Measurements from ENCODE around the gene RGS6. TPM values are rescaled to one million over a fixed set of nuclear protein-coding genes. Genes with fewer than 3 reads are reported as not detected.

The RGS6 gene
- polyA plus RNA-seq, 4 donors, result 1.1 to 11.3 (median 1.3) TPM

GRCh38 chr14:72292689-72293024 is 360.4 kb downstream of the RGS6 start:
- DNase-seq (ENCODE audit: low read depth in 4 of 4, low spot score in 3 of 4), result no peak

DNA sequence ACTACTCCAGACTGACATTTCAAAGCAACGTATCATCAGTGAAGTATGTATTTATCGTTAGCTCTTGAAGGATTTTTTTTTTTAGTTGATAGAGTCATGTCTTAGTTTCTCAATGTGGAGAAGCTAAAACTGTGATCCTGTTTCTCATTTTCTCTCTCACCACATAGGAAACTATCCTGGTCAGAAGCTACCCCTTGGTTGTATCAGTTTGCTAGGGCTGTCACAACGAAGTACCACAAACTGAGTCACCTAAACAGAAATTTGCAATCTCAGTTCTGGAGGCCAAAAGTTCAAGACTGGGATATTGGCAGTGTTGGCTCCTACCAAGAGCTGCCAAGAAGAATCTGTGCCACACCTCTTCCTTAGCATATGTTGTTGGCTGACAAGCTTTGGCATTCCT is 369.1 kb downstream of the RGS6 start:
- DNase-seq (ENCODE audit: low read depth in 4 of 4, low spot score in 3 of 4), result no peak

- no peak for DNase-seq (ENCODE audit: low read depth in 4 of 4, low spot score in 3 of 4)
Observed at GRCh38 chr14:72303930-72304329, 371.7 kb downstream of the RGS6 start.

GRCh38 chr14:72305561-72305960 is 373.3 kb downstream of the RGS6 start:
- no peak for DNase-seq (ENCODE audit: low read depth in 4 of 4, low spot score in 3 of 4)

DNA sequence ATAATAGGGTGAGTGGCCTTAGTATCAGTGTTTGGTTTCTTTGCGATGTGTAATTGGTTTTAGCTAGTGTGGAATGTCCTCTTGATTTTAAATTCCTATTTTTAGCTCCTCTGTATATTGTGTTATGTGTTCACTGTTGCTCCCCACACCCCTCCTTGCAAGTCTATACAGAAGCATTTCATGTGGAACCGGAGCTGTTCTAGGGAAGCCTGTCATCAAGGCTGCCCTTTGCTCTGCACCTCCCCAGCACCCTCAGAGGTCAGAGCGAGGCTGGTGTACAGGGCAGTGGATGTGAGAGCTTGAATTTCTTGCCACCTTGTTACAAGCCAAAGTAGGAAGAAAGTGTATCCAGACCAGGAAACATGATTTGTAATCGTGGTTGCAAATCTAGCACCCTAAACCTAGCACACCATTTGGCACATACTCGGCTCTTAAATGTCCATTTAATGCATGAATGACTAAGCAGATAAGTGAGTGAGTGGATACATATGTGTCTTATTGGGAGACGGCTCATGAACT is 376.8 kb downstream of the RGS6 start:
- no peak for DNase-seq (ENCODE audit: low read depth in 4 of 4, low spot score in 3 of 4)

DNA sequence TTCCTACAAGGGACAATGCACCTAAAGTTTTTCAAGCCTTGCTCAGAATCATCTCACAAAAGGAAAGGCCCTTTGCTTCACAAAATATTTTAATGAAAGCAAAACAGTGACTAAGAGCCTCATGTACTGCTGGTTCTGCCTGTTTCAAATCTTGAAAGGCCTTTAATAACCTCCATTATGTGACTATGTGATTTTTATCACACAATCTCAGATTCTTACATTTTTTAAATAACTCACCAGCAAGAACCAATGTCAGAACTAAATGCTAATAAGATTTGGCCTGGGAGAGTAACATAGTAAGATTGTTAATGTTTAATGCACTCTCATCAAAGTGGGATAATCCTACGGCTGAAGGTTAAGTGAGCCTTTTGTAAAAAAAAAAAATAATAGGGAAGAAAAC is 378.9 kb downstream of the RGS6 start:
- no peak for DNase-seq (ENCODE audit: low read depth in 4 of 4, low spot score in 3 of 4)

GRCh38 chr14:72311516-72311915 is 379.3 kb downstream of the RGS6 start:
- DNase-seq (ENCODE audit: low read depth in 4 of 4, low spot score in 3 of 4), result no peak

DNA sequence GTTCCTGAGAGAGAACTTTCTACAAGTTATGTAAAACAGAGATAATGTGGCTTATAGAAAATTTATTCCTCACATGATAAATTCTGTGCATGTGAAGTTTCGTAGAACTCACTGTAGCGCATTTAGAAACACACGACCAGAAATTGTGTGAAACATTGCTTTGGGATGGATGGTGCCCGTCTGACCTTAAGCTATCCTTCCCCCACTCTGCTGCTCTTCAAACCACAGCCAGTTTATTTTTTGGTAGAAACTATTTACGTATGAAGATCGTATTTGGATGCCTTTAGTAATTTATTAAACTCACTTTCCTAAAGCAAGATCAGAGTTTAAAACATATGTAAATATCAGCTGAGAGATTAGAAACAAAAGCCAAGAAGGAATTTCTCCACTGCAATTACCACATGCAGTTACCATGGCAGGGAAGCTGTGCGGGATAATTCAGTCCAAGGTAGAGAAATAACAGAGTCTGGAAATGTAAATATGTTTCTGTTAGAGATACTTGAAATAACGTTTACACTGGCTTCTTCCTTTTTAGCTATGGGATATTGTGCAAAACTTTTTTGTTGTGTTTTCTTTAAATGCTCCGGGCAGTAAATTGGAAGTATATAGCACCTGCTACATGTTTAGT is 382.7 kb downstream of the RGS6 start:
- DNase-seq (ENCODE audit: low read depth in 4 of 4, low spot score in 3 of 4), result no peak

DNA sequence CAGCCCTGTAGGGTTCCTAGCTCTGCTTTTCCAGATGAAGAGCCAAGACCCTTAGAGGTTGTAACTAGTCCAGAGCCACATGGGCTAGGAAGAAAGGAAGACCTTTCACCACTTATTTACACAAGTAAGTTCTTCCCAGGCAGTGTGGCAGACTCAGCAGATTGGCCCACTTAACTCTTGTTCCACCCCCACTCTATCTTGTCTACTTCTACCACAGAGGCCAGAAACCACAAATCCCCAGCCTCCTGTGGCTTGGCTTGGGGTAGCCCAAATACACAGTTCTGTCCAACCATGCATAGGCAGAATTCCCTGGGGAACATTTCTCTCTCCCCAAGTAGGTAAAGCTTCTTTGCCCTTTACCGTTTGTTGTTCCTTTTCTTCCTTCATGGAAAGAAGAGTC is 383.5 kb downstream of the RGS6 start:
- no peak for DNase-seq (ENCODE audit: low read depth in 4 of 4, low spot score in 3 of 4)

GRCh38 chr14:72318648-72319047 is 386.4 kb downstream of the RGS6 start:
- DNase-seq (ENCODE audit: low read depth in 4 of 4, low spot score in 3 of 4), result no peak

GRCh38 chr14:72332046-72332445 is 399.8 kb downstream of the RGS6 start:
- DNase-seq (ENCODE audit: low read depth in 4 of 4, low spot score in 3 of 4), result no peak

GRCh38 chr14:72332871-72333270 is 400.6 kb downstream of the RGS6 start:
- no peak for DNase-seq (ENCODE audit: low read depth in 4 of 4, low spot score in 3 of 4)

DNA sequence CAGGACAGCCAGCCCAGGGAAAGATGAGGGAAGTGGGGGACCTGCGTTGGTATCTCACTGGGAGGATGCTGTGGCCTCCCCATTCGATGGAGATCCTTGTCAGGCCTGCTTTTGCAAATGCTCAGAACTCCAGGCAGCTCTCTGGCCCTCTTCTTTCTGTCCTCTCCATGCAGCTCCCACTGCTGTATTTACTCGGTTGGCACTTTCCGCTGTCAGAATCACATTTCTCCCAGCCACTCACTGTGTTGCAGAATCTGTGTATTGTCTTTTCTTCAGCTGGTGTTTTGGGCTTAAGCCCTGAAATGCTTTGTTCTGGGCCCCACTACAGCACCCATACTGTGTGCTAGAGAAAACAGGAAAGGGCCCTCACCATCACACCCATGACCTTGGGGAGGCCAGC is 401.1 kb downstream of the RGS6 start:
- DNase-seq (ENCODE audit: low read depth in 4 of 4, low spot score in 3 of 4), result no peak

GRCh38 chr14:72336311-72336980 is 404.2 kb downstream of the RGS6 start:
- no peak for DNase-seq (ENCODE audit: low read depth in 4 of 4, low spot score in 3 of 4)

GRCh38 chr14:72341237-72341636 is 409.0 kb downstream of the RGS6 start:
- DNase-seq (ENCODE audit: low read depth in 4 of 4, low spot score in 3 of 4), result no peak

- DNase-seq (ENCODE audit: low read depth in 4 of 4, low spot score in 3 of 4), result no peak
Observed at GRCh38 chr14:72341686-72342085, 409.5 kb downstream of the RGS6 start.

DNA sequence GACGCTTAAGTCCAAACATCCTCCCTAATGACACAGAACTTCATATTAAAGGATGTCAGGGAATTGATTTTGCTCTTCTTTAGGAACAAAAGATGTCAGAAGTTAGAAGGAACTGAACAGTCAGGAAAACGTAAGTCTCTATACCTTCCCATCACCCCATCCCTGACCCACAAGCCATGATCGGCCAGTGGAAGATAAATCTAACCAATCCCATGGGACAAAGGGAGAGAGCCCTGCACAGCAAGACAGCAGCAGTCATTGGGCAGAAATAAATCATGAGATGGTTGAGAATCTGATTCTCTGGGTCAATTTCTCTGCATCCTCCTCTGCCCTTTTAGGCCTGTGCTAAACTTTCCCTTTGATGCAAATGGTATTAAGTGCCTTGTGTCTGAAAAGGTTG is 414.9 kb downstream of the RGS6 start:
- DNase-seq (ENCODE audit: low read depth in 4 of 4, low spot score in 3 of 4), result no peak

DNA sequence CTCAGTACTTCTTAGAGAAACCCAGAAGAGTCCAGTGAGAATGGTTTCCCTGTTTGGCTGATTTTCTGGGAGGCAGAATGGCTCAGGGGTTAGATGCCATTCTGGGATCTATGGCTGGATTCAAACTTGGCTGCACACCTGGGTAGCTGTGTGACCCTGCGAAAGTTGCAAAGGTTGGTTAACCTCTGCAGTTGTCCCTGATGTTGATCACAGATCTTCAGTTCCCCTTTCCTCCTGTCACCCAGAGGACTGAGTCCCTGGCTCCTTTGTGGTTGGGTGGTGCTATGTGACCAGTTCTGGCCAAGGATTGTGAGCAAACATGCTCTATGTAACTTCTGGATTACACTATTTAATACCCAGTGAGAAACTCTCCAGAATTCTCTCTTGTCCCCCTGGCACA is 418.0 kb downstream of the RGS6 start:
- no peak for DNase-seq (ENCODE audit: low read depth in 4 of 4, low spot score in 3 of 4)

- DNase-seq (ENCODE audit: low read depth in 4 of 4, low spot score in 3 of 4), result no peak
Observed at GRCh38 chr14:72352012-72352411, 419.8 kb downstream of the RGS6 start.

- DNase-seq (ENCODE audit: low read depth in 4 of 4, low spot score in 3 of 4), result no peak
Observed at GRCh38 chr14:72366619-72367018, 434.4 kb downstream of the RGS6 start.

DNA sequence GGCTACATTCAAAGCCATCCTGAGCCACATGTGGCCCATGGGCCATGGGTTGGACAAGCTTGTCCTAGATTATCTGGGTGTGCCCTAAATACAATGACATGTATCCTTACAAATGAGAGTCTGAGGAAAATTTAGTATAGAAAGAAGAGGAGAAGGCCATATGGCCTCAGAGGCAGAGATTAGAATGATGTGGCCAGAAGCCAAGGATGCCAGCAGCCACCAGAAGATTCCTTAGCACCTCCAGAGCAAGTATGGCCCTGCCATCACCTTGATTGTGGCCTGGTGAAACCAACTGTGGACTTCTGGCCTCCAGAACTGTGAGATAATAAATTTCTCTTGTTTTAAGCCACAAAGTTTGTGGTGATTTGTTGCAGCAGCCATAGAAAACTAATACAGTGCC is 436.9 kb downstream of the RGS6 start:
- no peak for DNase-seq (ENCODE audit: low read depth in 4 of 4, low spot score in 3 of 4)

- no peak for DNase-seq (ENCODE audit: low read depth in 4 of 4, low spot score in 3 of 4)
Observed at GRCh38 chr14:72377016-72377415, 444.8 kb downstream of the RGS6 start.

DNA sequence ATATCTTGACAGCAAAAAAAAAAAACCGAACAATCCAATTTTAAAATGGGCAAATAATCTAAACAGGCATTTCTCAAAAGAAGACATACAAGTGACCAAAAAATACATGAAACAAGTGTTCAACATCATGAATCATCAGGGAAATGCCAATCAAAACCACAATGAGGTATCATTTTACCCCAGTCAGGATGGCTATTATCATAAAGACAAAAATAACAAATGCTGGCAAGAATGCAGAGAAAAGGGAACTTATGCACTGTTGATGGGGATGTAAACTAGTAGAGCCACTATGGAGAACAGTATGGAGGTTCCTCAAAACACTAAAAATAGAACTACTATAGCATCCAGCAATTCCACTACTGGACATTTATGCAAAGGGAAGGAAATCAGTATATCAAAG is 448.2 kb downstream of the RGS6 start:
- DNase-seq (ENCODE audit: low read depth in 4 of 4, low spot score in 3 of 4), result no peak
